Subcutaneous abdominal adipose tissue (tissue), 5 donors: ENCODE data around the gene TPPP2.
"Not testable (repeated sequence)": the region's sequence is repeated elsewhere in the genome, so short reads cannot be mapped to it uniquely, and the experiment has no call there.

Source experiments
- H3K27ac ChIP-seq: one replicate; pipeline ENCODE4 v1.7.0; 2013; ENCODE audit warnings: low read depth, mild to moderate bottlenecking, inconsistent platforms, low read length, moderate library complexity
- H3K27me3 ChIP-seq, 5 donors: one replicate each; pipeline ENCODE4 v1.7.0; 2013; ENCODE audit warnings: low read length in 5 of 5, inconsistent platforms in 1 of 5; ENCODE audit not compliant: control insufficient read depth in 5 of 5, insufficient read depth in 4 of 5
- H3K36me3 ChIP-seq, 5 donors: one replicate each; pipeline ENCODE4 v1.7.0; 2013; ENCODE audit warnings: low read length in 5 of 5; ENCODE audit not compliant: control insufficient read depth in 5 of 5, insufficient read depth in 5 of 5
- H3K4me1 ChIP-seq, 5 donors: one replicate each; pipeline ENCODE4 v1.7.0; 2013; ENCODE audit warnings: low read length in 5 of 5, mild to moderate bottlenecking in 3 of 5, moderate library complexity in 1 of 5; ENCODE audit not compliant: control insufficient read depth in 5 of 5, insufficient read depth in 5 of 5
- H3K4me3 ChIP-seq, 5 donors: one replicate each; pipeline ENCODE4 v1.7.0; 2013; ENCODE audit warnings: low read length in 5 of 5, low read depth in 1 of 5
- H3K9ac ChIP-seq, 5 donors: one replicate each; pipeline ENCODE4 v1.7.0; 2013; ENCODE audit warnings: low read length in 5 of 5, mild to moderate bottlenecking in 4 of 5, moderate library complexity in 3 of 5
- H3K9me3 ChIP-seq, 5 donors: one replicate each; pipeline ENCODE4 v1.7.0; 2013; ENCODE audit warnings: low read length in 5 of 5; ENCODE audit not compliant: control insufficient read depth in 5 of 5
- donor health status: healthy.
- donor health status: healthy.
- donor health status: healthy.
- donor health status: healthy.
- donor health status: healthy.

The TPPP2 gene

DNA sequence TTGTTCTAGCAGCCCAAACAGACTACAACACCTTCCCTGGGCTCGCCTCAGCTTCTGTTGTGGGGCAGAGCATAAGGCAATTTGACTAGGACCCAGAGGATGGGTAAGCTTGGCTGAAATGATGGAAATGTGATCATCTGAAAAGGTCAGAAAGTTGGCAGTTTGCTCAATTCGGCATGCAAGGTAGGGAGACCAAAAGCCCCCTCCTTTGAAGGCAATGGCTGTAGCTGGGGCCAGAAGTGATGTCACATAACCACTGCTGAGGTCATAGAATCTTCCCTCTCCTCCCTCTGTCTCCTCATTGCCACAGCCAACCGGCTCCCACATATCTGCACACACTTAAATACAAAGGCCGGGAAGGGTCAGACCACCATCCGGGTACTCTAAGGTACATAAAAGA, at the start of gene TPPP2:
Gene TPPP2 (plus strand): TSS at position 301 of the 400 bp plus-strand sequence. CDS start 365 bp downstream, outside the sequence.
- H3K9ac ChIP-seq = no peak within 1 kb of the TSS

DNA sequence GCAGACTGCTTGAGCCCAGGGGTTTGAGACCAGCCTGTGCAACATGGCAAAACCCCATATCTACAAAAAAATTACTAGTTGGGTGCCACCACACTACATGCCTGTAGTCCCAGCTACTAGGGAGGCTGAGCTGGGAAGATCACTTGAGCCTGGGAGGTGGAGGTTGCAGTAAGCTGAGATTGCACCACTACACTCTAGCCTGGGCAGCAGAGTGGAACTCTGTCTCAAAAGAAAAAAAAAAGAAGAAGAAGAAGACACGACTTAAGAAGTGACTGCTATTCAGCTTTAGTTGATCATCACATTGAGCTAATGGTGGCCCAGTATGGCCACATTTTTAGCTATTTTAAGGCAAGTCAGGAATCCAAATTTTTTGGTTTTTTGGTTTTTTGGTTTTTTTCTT, 49.1 kb upstream of the TPPP2 start:
- H3K27ac ChIP-seq = no peak overlapping the region

More for the DNA sequence above, at the start of gene TPPP2:
- peaks cover 0 to 16% (median 9%) of the 10 kb centered on the region in 5 donors for H3K4me1 ChIP-seq
- no peaks in the 10 kb centered on the region for H3K9me3 ChIP-seq
- H3K4me3 ChIP-seq = no peak within 1 kb of the TSS
- H3K36me3 ChIP-seq = no peaks in the 10 kb centered on the region
- H3K27me3 ChIP-seq = no peaks in the 10 kb centered on the region
- H3K27ac ChIP-seq = no peak within 1 kb of the TSS

DNA sequence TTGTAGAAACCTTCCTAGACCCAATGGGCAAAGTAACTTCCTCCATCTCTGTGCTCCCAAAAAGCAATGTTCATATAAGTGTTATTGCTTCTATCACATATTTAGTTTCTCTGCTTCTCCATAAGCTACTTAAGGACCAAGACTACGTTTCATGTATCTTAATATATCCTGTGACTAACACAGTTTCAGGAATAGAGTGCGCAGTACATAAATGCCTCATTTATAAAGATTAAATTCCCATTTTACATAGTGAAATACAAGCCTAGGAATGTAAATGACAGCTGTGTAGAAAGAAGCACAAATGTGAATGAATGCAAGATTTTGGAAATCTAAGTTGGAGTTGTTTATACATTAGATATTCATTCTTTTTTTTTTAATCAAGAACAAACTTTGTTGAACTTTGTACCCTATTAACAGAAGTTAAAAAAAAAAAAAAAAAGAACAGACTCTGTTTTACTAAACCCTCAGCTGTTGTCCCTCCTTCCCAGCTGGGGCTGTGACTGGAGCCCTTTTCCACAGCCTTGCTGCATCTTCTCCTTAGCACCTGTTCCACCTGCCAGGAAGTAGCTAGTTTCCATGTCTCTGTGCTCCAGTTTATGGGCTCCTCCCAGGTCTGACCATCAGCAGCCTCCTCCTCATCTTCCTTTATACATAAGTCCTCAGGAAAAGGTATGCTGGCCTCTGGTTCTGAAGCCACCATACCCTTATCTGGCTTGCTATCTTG, 47.2 kb upstream of the TPPP2 start:
- no peak overlapping the region for H3K9ac ChIP-seq
- H3K4me1 ChIP-seq = no peaks in the 10 kb centered on the region
- no peaks in the 10 kb centered on the region for H3K9me3 ChIP-seq
- no peaks in the 10 kb centered on the region for H3K36me3 ChIP-seq
- H3K27ac ChIP-seq = no peak overlapping the region
- no peak overlapping the region for H3K4me3 ChIP-seq
- peaks cover 0 to 3% (median 0%) of the 10 kb centered on the region in 5 donors for H3K27me3 ChIP-seq

More for the DNA sequence above, 49.1 kb upstream of the TPPP2 start:
- Histone ChIP-seq H3K36me3 (no peaks in the 10 kb centered on the region), H3K9me3 (no peaks in the 10 kb centered on the region), H3K4me1 (no peaks in the 10 kb centered on the region), H3K4me3 (no peak overlapping the region), H3K9ac (no peak overlapping the region), H3K27me3 (peaks cover 0 to 3% (median 0%) of the 10 kb centered on the region in 5 donors)

GRCh38 chr14:20985650-20986049, 44.4 kb upstream of the TPPP2 start:
- H3K27ac ChIP-seq, H3K27me3 ChIP-seq, H3K9me3 ChIP-seq, H3K36me3 ChIP-seq, H3K4me3 ChIP-seq, H3K9ac ChIP-seq: not testable (repeated sequence)
- H3K4me1 ChIP-seq = peaks cover 2 to 15% (median 14%) of the 10 kb centered on the region in 5 donors

DNA sequence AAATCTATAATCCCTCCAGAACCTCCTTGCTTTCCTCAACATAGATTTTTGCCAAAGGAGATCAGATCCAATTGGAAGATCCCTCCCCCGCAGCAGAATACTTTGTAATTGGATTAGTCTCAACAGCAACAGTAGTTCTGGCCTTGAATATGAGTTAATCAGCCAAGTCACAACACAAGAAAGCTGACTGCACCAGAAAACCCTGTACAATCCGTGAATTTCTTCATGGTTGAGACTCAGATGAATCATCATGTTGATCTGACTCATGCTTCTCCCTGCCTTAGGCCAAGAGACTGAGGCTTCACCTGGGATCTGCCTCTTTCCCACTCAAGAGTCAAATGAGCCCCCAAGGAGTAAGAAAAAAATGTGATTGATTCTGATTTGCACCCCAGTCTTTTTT, 43.2 kb upstream of the TPPP2 start:
- Histone ChIP-seq H3K4me3 (no peak overlapping the region), H3K27ac (no peak overlapping the region), H3K9me3 (no peaks in the 10 kb centered on the region), H3K4me1 (peaks cover 4 to 25% (median 22%) of the 10 kb centered on the region in 5 donors), H3K9ac (no peak overlapping the region), H3K36me3 (peaks cover 0 to 3% (median under 1%) of the 10 kb centered on the region in 5 donors), H3K27me3 (no peaks in the 10 kb centered on the region)

- Histone ChIP-seq H3K9me3 (no peaks in the 10 kb centered on the region), H3K4me1 (peaks cover 4 to 26% (median 22%) of the 10 kb centered on the region in 5 donors), H3K36me3 (peaks cover 10 to 21% (median 18%) of the 10 kb centered on the region in 5 donors), H3K9ac (peak overlapping the region in 3 of 5 donors; percentile 52 to 68 (median 52)), H3K27me3 (no peaks in the 10 kb centered on the region), H3K27ac (peak overlapping the region; percentile 72), H3K4me3 (peak overlapping the region; percentile 26 to 95 (median 53))
Measured at GRCh38 chr14:20988717-20989470, 41.1 kb upstream of the TPPP2 start.

DNA sequence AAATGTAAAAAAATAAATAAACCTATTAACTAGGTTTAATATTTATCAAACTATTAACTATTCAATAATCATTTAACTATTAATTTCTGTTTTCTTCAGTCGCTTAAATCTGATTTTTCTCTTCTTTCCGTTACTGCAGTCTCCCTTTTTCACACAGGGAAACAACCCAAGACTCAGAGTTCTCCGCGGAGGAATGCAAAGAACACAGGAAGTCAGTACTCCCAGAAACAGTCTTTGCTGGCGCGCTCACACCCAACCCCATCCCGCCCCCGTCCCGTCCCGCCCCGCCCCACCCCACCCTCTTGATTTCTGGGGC, 40.6 kb upstream of the TPPP2 start:
- peaks cover 14 to 26% (median 24%) of the 10 kb centered on the region in 5 donors for H3K36me3 ChIP-seq
- peaks cover 4 to 26% (median 22%) of the 10 kb centered on the region in 5 donors for H3K4me1 ChIP-seq
- no peaks in the 10 kb centered on the region for H3K9me3 ChIP-seq
- H3K9ac ChIP-seq = peak overlapping the region in 3 of 5 donors; percentile 52 to 68 (median 52)
- H3K4me3 ChIP-seq = peak overlapping the region; percentile 53 to 99 (median 92)
- no peaks in the 10 kb centered on the region for H3K27me3 ChIP-seq
- H3K27ac ChIP-seq = peak overlapping the region; percentile 72

- H3K27ac ChIP-seq = peak within 1 kb of the TSS; percentile 72
- peak within 1 kb of the TSS; percentile 87 to 99 (median 93) for H3K4me3 ChIP-seq
- H3K9me3 ChIP-seq = no peaks in the 10 kb centered on the region
- H3K4me1 ChIP-seq = peaks cover 4 to 26% (median 22%) of the 10 kb centered on the region in 5 donors
- peaks cover 20 to 32% (median 29%) of the 10 kb centered on the region in 5 donors for H3K36me3 ChIP-seq
- H3K27me3 ChIP-seq = no peaks in the 10 kb centered on the region
- peak within 1 kb of the TSS; percentile 71 to 92 (median 83) for H3K9ac ChIP-seq
Measured at GRCh38 chr14:20989787-20990600, 40.0 kb upstream of the TPPP2 start, which contains the start of gene METTL17. Gene METTL17 (plus strand): TSS chr14:20989980. CDS start chr14:20990003, 23 bp downstream.

GRCh38 chr14:20996521-20996920, 33.5 kb upstream of the TPPP2 start:
- H3K27ac ChIP-seq = no peak overlapping the region
- no peaks in the 10 kb centered on the region for H3K27me3 ChIP-seq
- no peak overlapping the region for H3K4me3 ChIP-seq
- no peaks in the 10 kb centered on the region for H3K9me3 ChIP-seq
- peaks cover 2 to 9% (median 7%) of the 10 kb centered on the region in 5 donors for H3K4me1 ChIP-seq
- H3K36me3 ChIP-seq = peaks cover 34 to 58% (median 53%) of the 10 kb centered on the region in 5 donors
- H3K9ac ChIP-seq = no peak overlapping the region
